Fibroblast of lung (primary cell): Measurements from ENCODE around the gene HIPK3. TPM values are rescaled to one million over a fixed set of nuclear protein-coding genes. Genes with fewer than 3 reads are reported as not detected.

Experiments
- DNase-seq, 2 donors: peaks; one replicate each; pipeline versions ENCODE4 v3.0.0 to v3.0.0-alpha.2; 2010; ENCODE audit warnings: low read depth in 2 of 2
- H2AFZ ChIP-seq: 2 replicates; pipeline ENCODE4 v1.5.1; 2012; ENCODE audit warnings: low read length, control low read depth, inconsistent platforms
- H3K27ac ChIP-seq: 2 replicates; pipeline ENCODE4 v1.5.1; 2011; ENCODE audit warnings: low read length, control low read depth; ENCODE audit not compliant: insufficient read depth
- H3K27me3 ChIP-seq: 2 replicates; pipeline ENCODE4 v1.5.1; 2011; ENCODE audit warnings: mild to moderate bottlenecking, low read length; ENCODE audit not compliant: control insufficient read depth, insufficient read depth
- H3K36me3 ChIP-seq: 2 replicates; pipeline ENCODE4 v1.5.1; 2011; ENCODE audit warnings: low read length; ENCODE audit not compliant: control insufficient read depth, insufficient read depth
- H3K4me1 ChIP-seq: 2 replicates; pipeline ENCODE4 v1.5.1; 2011; ENCODE audit warnings: low read length; ENCODE audit not compliant: control insufficient read depth, insufficient read depth; ENCODE audit errors: extremely low read depth
- H3K4me2 ChIP-seq: 2 replicates; pipeline ENCODE4 v1.5.1; 2011; ENCODE audit warnings: low read length, control low read depth; ENCODE audit not compliant: insufficient read depth; ENCODE audit errors: extremely low read depth
- H3K4me3 ChIP-seq, 4 experiments: fragments of 200-600 bp in 1 of 4; sonication (generic) in 1 of 4; replicated peaks in 1 of 4; 2 replicates each; pipeline ENCODE4 v1.5.1; 2011 to 2016; ENCODE audit warnings: low read length in 4 of 4, low read depth in 3 of 4, mild to moderate bottlenecking in 3 of 4, control low read depth in 2 of 4, inconsistent platforms in 1 of 4, mixed read lengths in 1 of 4; ENCODE audit not compliant: insufficient read depth in 1 of 4; ENCODE audit errors: control extremely low read depth in 1 of 4
- H3K79me2 ChIP-seq: 2 replicates; pipeline ENCODE4 v1.5.1; 2012; ENCODE audit warnings: mild to moderate bottlenecking, low read length, inconsistent platforms; ENCODE audit not compliant: control insufficient read depth, insufficient read depth
- H3K9ac ChIP-seq: 2 replicates; pipeline ENCODE4 v1.5.1; 2011; ENCODE audit warnings: mild to moderate bottlenecking, low read length, control low read depth; ENCODE audit not compliant: insufficient read depth
- H3K9me3 ChIP-seq: 2 replicates; pipeline ENCODE4 v1.5.1; 2012; ENCODE audit warnings: low read depth, low read length; ENCODE audit not compliant: control insufficient read depth, insufficient read depth
- H4K20me1 ChIP-seq: 2 replicates; pipeline ENCODE4 v1.5.1; 2011; ENCODE audit warnings: low read length; ENCODE audit not compliant: control insufficient read depth, insufficient read depth; ENCODE audit errors: extremely low read depth
- EZH2 ChIP-seq: IDR thresholded peaks from 2 replicates; pipeline ENCODE4 v1.5.1; 2012; ENCODE audit warnings: low read length, control low read depth, mild to moderate bottlenecking; ENCODE audit errors: missing control alignments
- polyA plus RNA-seq, 2 donors: library from polyadenylated mRNA; depleted of rRNA in 1 of 2; stranded (reverse) in 1 of 2; unstranded in 1 of 2; fragments of >200 nt; gene quantifications; 2 replicates each; pipeline ENCODE4 v1.2.1, GENCODE V29; 2011 to 2012; ENCODE audit warnings: missing spikeins in 1 of 2
- total RNA-seq: library from RNA; depleted of rRNA; stranded (reverse); fragments of >200 nt; gene quantifications from 2 replicates; pipeline ENCODE4 v1.2.1, GENCODE V29; 2014
- TF ChIP-seq, protein P1 (sequence below), 2 donors: IDR thresholded peaks in 1 of 2; conservative IDR thresholded peaks in 1 of 2; 1 replicate in 1 of 2; 2 replicates in 1 of 2; pipeline ENCODE4 v1.5.1; 2011 to 2012; ENCODE audit warnings: low read length in 2 of 2, control low read depth in 1 of 2, inconsistent platforms in 1 of 2, low read depth in 1 of 2, mild to moderate bottlenecking in 1 of 2

Gene HIPK3
- total and polyA plus RNA-seq, 2 donors (not counting 1 experiment from before 2014, with no cell fraction given) = 24.5 to 89.8 TPM

- no peak for TF ChIP-seq EZH2
- TF ChIP-seq, protein P1, sequence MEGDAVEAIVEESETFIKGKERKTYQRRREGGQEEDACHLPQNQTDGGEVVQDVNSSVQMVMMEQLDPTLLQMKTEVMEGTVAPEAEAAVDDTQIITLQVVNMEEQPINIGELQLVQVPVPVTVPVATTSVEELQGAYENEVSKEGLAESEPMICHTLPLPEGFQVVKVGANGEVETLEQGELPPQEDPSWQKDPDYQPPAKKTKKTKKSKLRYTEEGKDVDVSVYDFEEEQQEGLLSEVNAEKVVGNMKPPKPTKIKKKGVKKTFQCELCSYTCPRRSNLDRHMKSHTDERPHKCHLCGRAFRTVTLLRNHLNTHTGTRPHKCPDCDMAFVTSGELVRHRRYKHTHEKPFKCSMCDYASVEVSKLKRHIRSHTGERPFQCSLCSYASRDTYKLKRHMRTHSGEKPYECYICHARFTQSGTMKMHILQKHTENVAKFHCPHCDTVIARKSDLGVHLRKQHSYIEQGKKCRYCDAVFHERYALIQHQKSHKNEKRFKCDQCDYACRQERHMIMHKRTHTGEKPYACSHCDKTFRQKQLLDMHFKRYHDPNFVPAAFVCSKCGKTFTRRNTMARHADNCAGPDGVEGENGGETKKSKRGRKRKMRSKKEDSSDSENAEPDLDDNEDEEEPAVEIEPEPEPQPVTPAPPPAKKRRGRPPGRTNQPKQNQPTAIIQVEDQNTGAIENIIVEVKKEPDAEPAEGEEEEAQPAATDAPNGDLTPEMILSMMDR (conservative IDR thresholded peaks at IDR 0.05 in 1 of 2, IDR thresholded peaks at IDR 0.05 in 1 of 2; ENCODE audit: low read depth in 1 of 2, low read length in 2 of 2) = no peak
- Histone ChIP-seq H3K9ac (no peak overlapping the region), H3K4me1 (no peaks in the 10 kb centered on the region), H3K4me3 (no peak overlapping the region), H2AFZ (no peak overlapping the region), H3K27me3 (no peaks in the 10 kb centered on the region), H3K4me2 (no peak overlapping the region), H3K27ac (no peak overlapping the region), H4K20me1 (no peaks in the 10 kb centered on the region), H3K36me3 (no peaks in the 10 kb centered on the region), H3K9me3 (no peaks in the 10 kb centered on the region), H3K79me2 (no peaks in the 10 kb centered on the region)
- DNase-seq = peak; percentile 23 to 89
Observed at GRCh38 chr11:33248416-33248971, 8.7 kb upstream of the HIPK3 start.

- Histone ChIP-seq H3K4me2 (peak overlapping the region; percentile 73), H2AFZ (peak overlapping the region; percentile 6), H3K9me3 (no peaks in the 10 kb centered on the region), H3K27me3 (no peaks in the 10 kb centered on the region), H3K4me3 (peak overlapping the region; percentile 56 to 89 (median 62)), H3K36me3 (no peaks in the 10 kb centered on the region), H3K79me2 (peaks cover 29% of the 10 kb centered on the region), H3K4me1 (no peaks in the 10 kb centered on the region), H3K9ac (peak overlapping the region; percentile 100), H3K27ac (peak overlapping the region; percentile 100), H4K20me1 (peaks cover 7% of the 10 kb centered on the region)
- no peak for TF ChIP-seq EZH2
- TF ChIP-seq, protein P1 (conservative IDR thresholded peaks at IDR 0.05 in 1 of 2, IDR thresholded peaks at IDR 0.05 in 1 of 2; ENCODE audit: low read depth in 1 of 2, low read length in 2 of 2) = no peak
- no peak for DNase-seq
Observed at GRCh38 chr11:33256031-33256812, 959 bp upstream of the HIPK3 start.

- peaks cover 35% of the 10 kb centered on the region for H3K79me2 ChIP-seq
- H3K9ac ChIP-seq = peak overlapping the region; percentile 100
- peak overlapping the region; percentile 100 for H3K27ac ChIP-seq
- peak overlapping the region; percentile 73 for H3K4me2 ChIP-seq
- TF ChIP-seq, protein P1 (conservative IDR thresholded peaks at IDR 0.05 in 1 of 2, IDR thresholded peaks at IDR 0.05 in 1 of 2; ENCODE audit: low read depth in 1 of 2, low read length in 2 of 2) = no peak
- no peak for TF ChIP-seq EZH2
- peak overlapping the region; percentile 6 for H2AFZ ChIP-seq
- H3K9me3 ChIP-seq = no peaks in the 10 kb centered on the region
- no peaks in the 10 kb centered on the region for H3K27me3 ChIP-seq
- DNase-seq = no peak
- peak overlapping the region; percentile 56 to 89 (median 62) for H3K4me3 ChIP-seq
- H3K4me1 ChIP-seq = peaks cover under 1% of the 10 kb centered on the region
- peaks cover 9% of the 10 kb centered on the region for H4K20me1 ChIP-seq
- no peaks in the 10 kb centered on the region for H3K36me3 ChIP-seq
Observed at GRCh38 chr11:33256813-33257159, 395 bp upstream of the HIPK3 start.
